Endothelial cell of umbilical vein (primary cell): ENCODE data around the gene NEU4. TPM values are rescaled to one million over a fixed set of nuclear protein-coding genes. Genes with fewer than 3 reads are reported as not detected.

ENCODE experiments used
- BruUV-seq: library from RNA; stranded (reverse); fragments of 400-500 nt; replicated peaks from 2 replicates; lab custom pipeline; 2021; lab: Mats Ljungman, UMichigan
- CTCF ChIA-PET: fragments of 300-600, 350-600 bp; sonication (Branson Sonifier 250); formaldehyde crosslinking; loops from one replicate; lab custom pipeline; 2021; ENCODE audit warnings: antibody characterized with exemption, inconsistent platforms; lab: Charles Lee
- POLR2A ChIA-PET: fragments of 300-600, 350-600 bp; sonication (Branson Sonifier 250); formaldehyde crosslinking; loops from one replicate; lab custom pipeline; 2021; ENCODE audit warnings: antibody characterized with exemption, inconsistent platforms; lab: Charles Lee
- DNase-seq: peaks from one replicate; pipeline ENCODE4 v3.0.0-alpha.2; 2011; ENCODE audit warnings: low read depth, low spot score
- FAIRE-seq: peaks from 2 replicates; lab custom pipeline; 2011; peaks lifted over from hg19 to GRCh38; lab: Jason Lieb, UNC
- H2AFZ ChIP-seq: 2 replicates; pipeline ENCODE4 v1.6.0; 2012; ENCODE audit warnings: low read depth, low read length, control low read depth, inconsistent platforms
- H3K27ac ChIP-seq: 2 replicates; pipeline ENCODE4 v1.5.1; 2011; ENCODE audit warnings: low read depth, mild to moderate bottlenecking, control low read depth, low read length, moderate library complexity; ENCODE audit not compliant: insufficient read depth
- H3K27me3 ChIP-seq, 2 experiments: 2 replicates each; pipeline versions ENCODE4 v1.6.0 to v1.6.1; 2011; ENCODE audit warnings: low read length in 2 of 2, mixed read lengths in 1 of 2; ENCODE audit not compliant: control insufficient read depth in 2 of 2, insufficient read depth in 2 of 2
- H3K36me3 ChIP-seq, 2 experiments: 2 replicates in 1 of 2; 3 replicates in 1 of 2; pipeline ENCODE4 v1.5.1; 2011; ENCODE audit warnings: low read length in 2 of 2, mild to moderate bottlenecking in 1 of 2, moderate library complexity in 1 of 2; ENCODE audit not compliant: control insufficient read depth in 2 of 2, insufficient read depth in 2 of 2; ENCODE audit errors: extremely low read depth in 1 of 2
- H3K4me1 ChIP-seq: 3 replicates; pipeline ENCODE4 v1.5.1; 2011; ENCODE audit warnings: mild to moderate bottlenecking, low read length; ENCODE audit not compliant: control insufficient read depth, insufficient read depth; ENCODE audit errors: extremely low read depth
- H3K4me2 ChIP-seq: 2 replicates; pipeline ENCODE4 v1.6.1; 2011; ENCODE audit warnings: low read length, control low read depth, mixed read lengths; ENCODE audit not compliant: insufficient read depth
- H3K4me3 ChIP-seq, 3 experiments: fragments of 200-600 bp in 1 of 3; sonication (generic), shearing (Covaris generic) in 1 of 3; replicated peaks in 1 of 3; 2 replicates each; pipeline ENCODE4 v1.5.1; 2011 to 2016; ENCODE audit warnings: control low read depth in 3 of 3, low read length in 3 of 3, mild to moderate bottlenecking in 2 of 3, inconsistent platforms in 1 of 3, low read depth in 1 of 3, moderate library complexity in 1 of 3; ENCODE audit not compliant: insufficient read depth in 1 of 3
- H3K79me2 ChIP-seq: 2 replicates; pipeline ENCODE4 v1.6.0; 2012; ENCODE audit warnings: low read length, inconsistent platforms; ENCODE audit not compliant: control insufficient read depth, insufficient read depth
- H3K9ac ChIP-seq: replicated peaks from 2 replicates; pipeline ENCODE3; 2011; ENCODE audit warnings: low read length, control low read depth; ENCODE audit not compliant: insufficient read depth; ENCODE audit errors: extremely low read depth
- H3K9me1 ChIP-seq: replicated peaks from 3 replicates; pipeline ENCODE4 v1.6.0; 2011; ENCODE audit warnings: mild to moderate bottlenecking, low read length; ENCODE audit not compliant: control insufficient read depth, insufficient read depth; ENCODE audit errors: extremely low read depth
- H3K9me3 ChIP-seq: replicated peaks from 2 replicates; pipeline ENCODE4 v1.5.1; 2012; ENCODE audit warnings: low read length, inconsistent platforms; ENCODE audit not compliant: control insufficient read depth, insufficient read depth
- H4K20me1 ChIP-seq: replicated peaks from 2 replicates; pipeline ENCODE3; 2011; ENCODE audit warnings: mild to moderate bottlenecking, low read length; ENCODE audit not compliant: control insufficient read depth, insufficient read depth; ENCODE audit errors: extremely low read depth
- CTCF ChIP-seq, 2 donors: IDR thresholded peaks; 1 replicate in 1 of 2; 2 replicates in 1 of 2; pipeline ENCODE4 v1.5.1; 2011; ENCODE audit warnings: low read length in 2 of 2, mild to moderate bottlenecking in 2 of 2, moderate library complexity in 2 of 2, control low read depth in 1 of 2, inconsistent platforms in 1 of 2, low read depth in 1 of 2; ENCODE audit not compliant: insufficient read depth in 1 of 2; ENCODE audit errors: extremely low read depth in 1 of 2
- EZH2 ChIP-seq: IDR thresholded peaks from 2 replicates; pipeline ENCODE4 v1.6.1; 2012; ENCODE audit warnings: borderline replicate concordance, low read depth, mild to moderate bottlenecking, moderate library complexity, low read length, inconsistent platforms; ENCODE audit not compliant: severe bottlenecking
- FOS ChIP-seq: IDR thresholded peaks from 2 replicates; pipeline ENCODE4 v1.6.1; 2011; ENCODE audit warnings: mild to moderate bottlenecking, low read length, moderate library complexity, borderline replicate concordance; ENCODE audit not compliant: insufficient read depth
- GATA2 ChIP-seq: IDR thresholded peaks from 2 replicates; pipeline ENCODE4 v1.7.0; 2011; ENCODE audit warnings: low read depth, mild to moderate bottlenecking, moderate library complexity, mixed read lengths, low read length; ENCODE audit not compliant: insufficient read length, insufficient read depth
- JUN ChIP-seq: IDR thresholded peaks from 2 replicates; pipeline ENCODE4 v1.6.1; 2011; ENCODE audit warnings: borderline replicate concordance, low read depth; ENCODE audit not compliant: insufficient read length, insufficient read depth
- MAX ChIP-seq: IDR thresholded peaks from 2 replicates; pipeline ENCODE4 v1.6.1; 2011; ENCODE audit not compliant: insufficient read depth, insufficient read length
- MYC ChIP-seq: IDR thresholded peaks from one replicate; pipeline ENCODE4 v1.6.1; 2011; ENCODE audit warnings: mild to moderate bottlenecking, low read depth, low read length
- POLR2A ChIP-seq: IDR thresholded peaks from 2 replicates; pipeline ENCODE4 v1.6.1; 2012; ENCODE audit warnings: low read depth, mild to moderate bottlenecking, control low read depth, low read length
- POLR2AphosphoS5 ChIP-seq: IDR thresholded peaks from 2 replicates; pipeline ENCODE4 v1.6.1; 2012; ENCODE audit warnings: low read depth, mild to moderate bottlenecking, control low read depth, low read length, moderate library complexity; ENCODE audit not compliant: insufficient read depth
- dilution Hi-C: fragments of 300-500 bp; cut with MboI; formaldehyde crosslinking; loops from one replicate; pipeline ENCODE4 v1.15.0; 2019; ENCODE audit warnings: low sequenced_read_pairs; ENCODE audit not compliant: extremely low pct_ligation_motif_present
- intact Hi-C: fragments of 100-400 bp; cut with micrococcal nuclease; formaldehyde crosslinking; loops from one replicate; pipeline ENCODE4 v1.10.0; 2022
- polyA plus RNA-seq, 4 experiments: library from polyadenylated mRNA; depleted of rRNA in 3 of 4; stranded (reverse) in 3 of 4; unstranded in 1 of 4; fragments of >200 nt; gene quantifications; 2 replicates each; pipeline versions ENCODE4 v1.2.1 to v1.2.3, GENCODE V29; 2011 to 2012; ENCODE audit warnings: missing spikeins in 1 of 4
- total RNA-seq: library from RNA; stranded (reverse); gene quantifications from 2 replicates; pipeline ENCODE4 v1.2.3, GENCODE V29; 2021

NEU4 gene
- total and polyA plus RNA-seq, 2 donors (not counting 3 experiments of a cell fraction or from before 2014, with no cell fraction given): not detected

GRCh38 chr2:241762933-241763369 lies 46.0 kb upstream of the NEU4 start:
- Histone ChIP-seq H3K9me3 (no peaks in the 10 kb centered on the region), H2AFZ (no peak overlapping the region), H3K4me3 (no peak overlapping the region), H4K20me1 (no peaks in the 10 kb centered on the region), H3K9me1 (no peaks in the 10 kb centered on the region), H3K9ac (no peak overlapping the region), H3K27me3 (no peaks in the 10 kb centered on the region), H3K4me1 (no peaks in the 10 kb centered on the region), H3K79me2 (no peaks in the 10 kb centered on the region), H3K36me3 (peaks cover 0 to 2% of the 10 kb centered on the region in 2 experiments), H3K4me2 (no peak overlapping the region), H3K27ac (no peak overlapping the region)
- TF ChIP-seq MYC: no peak
- no TSS peak for BruUV-seq
- POLR2A ChIA-PET: no interaction called here
- CTCF ChIA-PET: no interaction called here
- dilution Hi-C loops (no loop called here), intact Hi-C loops (no loop called here)
- FAIRE-seq (no peak), DNase-seq (no peak)

GRCh38 chr2:241763551-241764274 lies 45.3 kb upstream of the NEU4 start:
- Histone ChIP-seq H3K4me2 (no peak overlapping the region), H3K9me3 (no peaks in the 10 kb centered on the region), H2AFZ (no peak overlapping the region), H3K9me1 (no peaks in the 10 kb centered on the region), H3K27ac (no peak overlapping the region), H4K20me1 (no peaks in the 10 kb centered on the region), H3K4me1 (no peaks in the 10 kb centered on the region), H3K79me2 (no peaks in the 10 kb centered on the region), H3K4me3 (no peak overlapping the region), H3K27me3 (no peaks in the 10 kb centered on the region), H3K9ac (no peak overlapping the region), H3K36me3 (peaks cover 0 to 3% of the 10 kb centered on the region in 2 experiments)
- TF ChIP-seq MAX: no peak
- no peak for TF ChIP-seq CTCF (IDR thresholded peaks at IDR 0.05; ENCODE audit: extremely low read depth in 1 of 2, insufficient read depth in 1 of 2, low read depth in 1 of 2, low read length in 2 of 2)
- TF ChIP-seq GATA2: no peak
- TF ChIP-seq FOS: no peak
- no peak for TF ChIP-seq MYC
- no peak for TF ChIP-seq JUN
- TF ChIP-seq EZH2: no peak
- no peak for TF ChIP-seq POLR2AphosphoS5
- no peak for TF ChIP-seq POLR2A
- intact Hi-C loops (no loop called here), dilution Hi-C loops (no loop called here)
- ChIA-PET CTCF (interaction anchor here (0.9 to 1.4 kb wide), 4 partner anchors 24 to 115 kb away, joined by 3 to 4 read pairs (median 3); partner anchors contain the start of gene ING5), POLR2A (no interaction called here)
- FAIRE-seq (no peak), DNase-seq (no peak)
- no TSS peak for BruUV-seq
